HUDEP-2 (cell line): ENCODE measurements around the gene C1orf74.
"Not testable (repeated sequence)": the region's sequence is repeated elsewhere in the genome, so short reads cannot be mapped to it uniquely, and the experiment has no call there.

Source experiments
- DNase-seq, 76 experiments: peaks; one replicate each; lab custom pipeline; 2025; ENCODE audit not compliant: unreplicated experiment in 76 of 76; lab: John Stamatoyannopoulos, UW

C1orf74 gene

GRCh38 chr1:209805875-209806760 is 21.8 kb upstream of the C1orf74 start, which contains the start of gene IRF6:
IRF6 (minus strand) TSS chr1:209806142; CDS start chr1:209801413, 4,729 bp downstream.
- peak in 62 of 76 experiments; percentile 15 to 82 (median 64) for DNase-seq

DNA sequence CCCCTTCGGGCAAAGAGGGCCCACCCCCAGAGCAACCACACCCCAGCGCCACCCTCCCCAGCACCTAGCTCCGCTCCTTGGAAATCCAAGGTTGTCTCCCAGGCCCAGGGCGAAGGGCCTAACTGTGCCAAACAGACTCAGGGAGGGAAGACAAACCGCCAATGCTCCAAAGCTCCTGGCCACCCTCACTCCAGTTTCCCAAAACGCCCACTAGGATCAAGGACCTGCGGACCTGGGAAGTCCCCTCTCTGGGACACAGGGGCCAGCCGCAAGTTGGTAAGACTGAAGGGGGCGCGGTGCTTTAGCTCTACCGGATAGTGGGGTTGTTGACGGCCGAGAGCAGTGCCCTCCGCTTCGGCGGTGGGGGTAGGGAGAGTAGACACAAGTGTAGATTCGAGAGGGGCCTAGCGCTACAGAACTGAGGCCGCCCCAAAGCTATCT is 21.0 kb upstream of the C1orf74 start:
- DNase-seq = no peak

GRCh38 chr1:209803568-209803967 is 19.2 kb upstream of the C1orf74 start:
- no peak for DNase-seq

DNA sequence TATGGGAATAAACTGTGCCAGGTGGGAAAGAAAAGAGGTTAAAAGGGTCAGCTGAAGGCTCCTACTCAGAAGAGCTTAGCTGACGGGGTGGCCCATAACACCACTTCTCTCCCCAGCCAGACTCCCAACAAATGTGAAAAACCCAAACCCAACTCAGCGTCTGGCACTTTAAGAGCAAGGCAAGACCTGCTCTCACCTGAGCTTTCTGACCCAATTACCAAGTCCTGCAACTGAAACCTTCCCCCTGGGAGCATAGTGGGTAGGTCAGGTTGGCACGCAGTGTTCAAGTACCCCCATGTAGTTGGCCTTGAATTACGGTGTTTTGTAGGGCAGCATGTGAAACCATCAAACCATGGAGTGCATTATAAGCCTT is 18.4 kb upstream of the C1orf74 start:
- DNase-seq = no peak

- peak in 72 of 76 experiments; percentile 25 to 93 (median 71) for DNase-seq
These were observed 17.9 kb upstream of the C1orf74 start for GRCh38 chr1:209802117-209802779.

DNA sequence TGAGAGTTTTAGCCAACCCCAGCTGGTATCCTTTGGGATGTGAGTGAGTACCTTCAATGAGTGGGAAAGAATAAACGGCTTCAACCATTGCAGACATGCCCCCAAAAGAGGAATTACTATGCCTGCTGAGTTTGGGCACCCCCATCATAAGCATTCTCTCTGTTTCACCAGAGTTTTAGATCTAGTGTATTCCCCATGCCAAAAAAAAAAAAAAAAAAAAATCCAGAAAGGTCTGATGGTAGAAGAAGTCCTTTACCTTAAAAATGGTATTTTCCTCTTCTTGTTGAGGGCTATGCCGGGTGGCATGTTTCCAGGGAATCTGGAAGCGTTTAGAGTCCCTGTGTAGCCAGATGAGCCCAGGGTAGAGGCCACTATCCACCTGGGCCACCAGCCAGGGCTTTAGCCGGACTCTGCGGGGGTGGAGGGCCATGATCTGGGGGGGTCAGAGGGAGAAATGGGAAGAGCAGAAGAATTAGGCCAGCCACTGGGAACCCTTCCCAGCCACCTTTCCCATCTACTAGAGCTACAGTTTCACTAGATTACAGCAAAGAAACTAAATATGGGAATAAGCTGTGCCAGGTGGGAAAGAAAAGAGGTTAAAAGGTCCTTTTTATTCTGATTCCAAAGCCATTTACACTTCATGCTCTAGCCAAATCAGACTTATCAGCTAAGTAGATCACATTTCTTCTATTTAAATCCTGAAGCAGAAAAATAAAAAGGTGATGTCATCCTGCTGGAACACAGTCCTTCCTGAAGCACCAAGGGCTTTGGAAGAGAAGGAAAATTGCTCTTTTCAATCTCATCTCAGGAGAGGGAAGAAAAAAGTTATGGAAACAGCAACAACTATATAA is 16.9 kb upstream of the C1orf74 start:
- DNase-seq = no peak

DNA sequence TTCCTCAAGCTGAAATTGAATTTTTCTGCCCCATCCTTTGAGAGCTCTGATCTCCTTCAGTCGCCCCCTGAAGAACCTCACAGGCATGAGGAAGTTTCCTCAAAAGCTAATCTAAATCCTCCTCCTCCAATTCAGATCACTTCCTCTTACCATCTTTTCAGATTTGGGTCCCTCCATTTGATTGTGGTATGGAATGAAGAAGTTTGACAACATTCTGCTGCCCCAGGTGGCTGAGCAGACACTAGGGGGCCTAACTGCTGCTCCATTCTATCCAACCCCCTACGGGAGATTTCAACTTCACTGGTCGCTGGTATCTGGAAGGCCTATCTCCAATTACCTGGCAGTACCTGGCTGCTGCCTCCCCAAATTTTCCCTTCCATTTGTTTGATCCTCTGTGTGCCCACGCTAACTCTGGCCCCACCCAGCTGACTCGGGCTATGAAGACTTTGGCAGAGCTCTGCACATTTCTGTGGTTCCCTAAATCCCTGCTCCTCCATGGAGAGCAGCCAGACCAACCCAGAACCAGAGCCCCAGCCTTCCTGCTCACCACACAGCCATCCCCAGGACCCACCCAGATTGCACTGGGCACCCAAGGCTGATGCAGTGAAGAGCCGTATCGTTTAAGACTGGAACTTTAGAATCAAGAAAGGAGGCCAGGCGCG is 13.8 kb upstream of the C1orf74 start:
- peak in 2 of 76 experiments; percentile 9 to 14 for DNase-seq

GRCh38 chr1:209793711-209794110 is 9.4 kb upstream of the C1orf74 start:
- DNase-seq = not testable (repeated sequence)

DNA sequence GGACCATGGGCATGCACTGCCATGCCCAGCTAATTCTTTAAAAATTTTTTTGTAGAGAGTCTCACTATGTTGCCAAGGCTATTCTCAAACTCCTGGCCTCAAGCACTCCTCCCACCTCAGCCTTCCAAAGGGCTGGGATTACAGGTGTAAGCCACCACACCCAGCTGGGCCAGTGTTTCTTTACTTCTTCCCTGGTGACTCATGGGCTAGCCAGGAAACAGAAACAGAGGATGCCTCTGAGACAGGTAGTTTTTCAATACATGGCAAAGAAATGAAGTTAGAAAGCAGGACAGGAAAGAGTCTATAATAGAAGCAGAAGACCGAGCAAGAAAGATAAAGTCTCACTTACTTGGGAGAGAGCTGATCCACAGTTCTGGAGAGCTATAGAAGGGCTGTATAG is 7.6 kb upstream of the C1orf74 start:
- DNase-seq = no peak

DNA sequence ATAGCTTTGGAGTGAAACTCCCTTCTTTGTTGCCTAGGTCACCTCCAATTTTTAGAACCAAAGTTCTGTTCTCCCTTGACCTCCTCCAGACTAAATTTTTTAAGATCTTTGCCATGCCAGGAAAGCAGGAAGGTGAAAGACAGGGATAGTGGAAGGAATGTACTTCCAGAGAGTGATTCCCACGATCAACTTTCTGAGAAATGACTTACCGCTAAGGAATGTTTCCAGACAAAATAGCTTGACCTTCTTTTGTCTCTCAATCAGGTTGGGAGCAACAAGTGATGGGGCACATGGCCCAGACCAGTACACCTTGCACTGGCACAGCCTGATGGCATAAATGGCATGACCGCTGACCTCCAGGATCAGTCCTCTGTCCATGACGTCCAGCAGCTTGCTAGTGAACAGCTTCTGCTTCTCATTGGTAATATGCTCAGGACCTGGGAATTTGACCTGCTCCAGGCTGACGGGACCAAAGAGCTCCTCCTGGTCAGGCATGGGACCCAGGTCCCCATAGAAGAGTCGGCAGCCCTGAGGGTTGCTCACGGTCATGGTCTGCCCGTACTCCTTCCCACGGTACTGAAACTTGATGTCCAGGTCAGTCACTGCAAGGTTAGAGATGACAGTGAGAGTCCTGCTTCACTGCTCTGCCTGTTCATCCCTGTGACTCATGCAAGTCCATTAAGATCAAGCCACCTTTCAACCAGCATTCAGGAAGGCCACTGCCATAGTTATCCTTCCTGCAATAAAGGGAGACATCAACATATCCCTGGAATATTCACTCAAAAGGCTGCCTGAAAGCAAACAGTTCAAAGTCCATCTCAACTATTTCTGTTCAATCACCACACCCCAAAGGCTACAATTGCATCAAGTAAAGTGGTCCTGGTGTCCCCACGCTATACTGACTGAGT is 6.2 kb upstream of the C1orf74 start:
- DNase-seq = no peak

DNA sequence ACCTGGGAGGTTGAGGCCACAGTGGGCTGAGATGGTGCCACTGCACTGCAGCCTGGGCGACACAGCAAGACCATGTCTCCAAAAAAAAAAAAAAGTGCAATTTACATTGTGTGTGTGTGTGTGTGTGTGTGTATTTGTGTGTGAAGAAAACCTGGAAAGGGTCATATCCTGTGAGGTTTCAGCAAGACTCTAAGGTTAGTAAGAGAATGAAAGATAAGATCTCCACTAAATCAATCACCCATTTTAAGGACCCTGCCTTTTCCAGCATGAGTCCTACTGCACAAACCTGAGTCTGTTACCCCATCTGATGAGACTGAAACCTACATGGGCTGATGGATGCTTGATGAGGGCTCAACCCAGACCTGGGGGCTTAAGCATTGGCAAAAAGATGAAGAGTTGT is 4.9 kb upstream of the C1orf74 start:
- DNase-seq = no peak

DNA sequence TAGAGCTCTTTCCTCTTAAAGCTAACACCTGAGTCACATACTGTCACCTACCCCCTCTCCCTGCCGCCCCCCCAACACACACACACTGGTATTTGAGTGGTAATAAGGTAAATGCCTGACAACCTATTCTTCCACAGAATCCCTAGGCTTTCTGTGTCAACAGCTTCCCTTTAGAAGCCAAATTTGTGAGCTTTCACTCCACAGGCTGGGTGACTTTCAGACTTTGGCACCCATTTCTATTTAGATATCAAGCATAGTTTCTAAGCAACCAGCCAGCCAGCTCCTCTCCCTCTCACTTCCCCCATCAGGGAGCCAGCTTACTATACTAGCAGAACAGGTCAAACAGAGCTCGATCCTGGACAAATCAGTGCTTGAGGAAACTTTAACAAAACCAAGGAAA is 3.2 kb upstream of the C1orf74 start:
- no peak for DNase-seq

DNA sequence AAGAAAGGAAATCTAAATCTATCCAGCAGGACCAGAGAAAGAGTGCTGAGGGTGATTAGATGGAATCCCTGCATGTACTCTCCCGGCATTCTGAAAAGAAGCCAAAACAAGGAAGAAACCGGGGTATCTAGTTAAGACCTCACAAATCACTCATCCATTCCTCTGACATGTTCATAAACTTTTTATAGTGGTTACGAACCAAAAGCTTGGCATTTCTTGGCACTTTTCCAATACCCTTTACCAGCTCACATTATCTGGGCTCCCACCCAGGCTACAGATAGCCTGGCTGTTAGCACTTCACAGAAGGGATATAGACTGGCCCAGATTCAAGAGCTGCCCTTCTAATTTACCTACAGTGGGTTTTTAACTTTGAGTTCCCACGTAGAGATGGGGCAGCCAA is 1.8 kb upstream of the C1orf74 start:
- peak in 40 of 76 experiments; percentile 8 to 83 (median 44) for DNase-seq

DNA sequence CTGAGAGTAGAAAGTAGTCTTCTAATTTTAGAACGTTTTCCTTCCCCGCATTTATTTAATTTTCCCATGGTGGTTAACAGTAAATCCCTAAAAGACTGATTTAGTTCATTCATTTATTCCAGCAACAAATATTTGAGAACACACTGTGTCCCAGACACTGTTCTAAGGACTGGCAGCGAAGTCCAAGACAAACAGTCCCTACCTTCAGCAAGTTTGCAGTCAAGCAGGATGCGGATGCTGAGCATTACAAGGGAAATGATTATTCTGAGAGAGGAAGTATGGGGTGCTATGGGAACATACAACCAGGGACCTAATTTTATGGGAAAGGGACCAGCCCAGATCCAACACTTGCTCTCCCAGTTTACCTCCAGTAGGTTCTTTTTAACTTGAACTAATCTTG is 1.2 kb upstream of the C1orf74 start:
- DNase-seq = no peak

DNA sequence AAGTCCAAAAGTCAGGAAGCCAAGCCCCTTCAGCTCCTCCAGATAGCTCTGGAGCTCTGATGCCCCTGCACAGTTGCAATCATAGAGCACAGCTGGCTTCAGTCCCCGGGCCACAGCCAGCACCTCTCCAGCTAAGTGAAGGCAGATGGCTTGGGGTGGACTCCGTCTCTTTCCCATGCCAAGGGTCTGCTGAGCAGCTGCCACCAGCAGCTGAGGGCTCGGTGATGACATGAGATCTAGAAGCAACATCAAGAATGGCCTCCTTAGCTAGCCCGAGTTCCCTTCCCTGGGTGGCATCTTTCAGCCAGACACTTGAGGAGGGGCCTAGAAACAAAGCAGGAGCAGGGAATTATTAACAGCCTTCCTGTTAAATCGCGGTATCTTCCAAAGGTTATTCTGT is 973 bp downstream of the C1orf74 start:
- DNase-seq = no peak

DNA sequence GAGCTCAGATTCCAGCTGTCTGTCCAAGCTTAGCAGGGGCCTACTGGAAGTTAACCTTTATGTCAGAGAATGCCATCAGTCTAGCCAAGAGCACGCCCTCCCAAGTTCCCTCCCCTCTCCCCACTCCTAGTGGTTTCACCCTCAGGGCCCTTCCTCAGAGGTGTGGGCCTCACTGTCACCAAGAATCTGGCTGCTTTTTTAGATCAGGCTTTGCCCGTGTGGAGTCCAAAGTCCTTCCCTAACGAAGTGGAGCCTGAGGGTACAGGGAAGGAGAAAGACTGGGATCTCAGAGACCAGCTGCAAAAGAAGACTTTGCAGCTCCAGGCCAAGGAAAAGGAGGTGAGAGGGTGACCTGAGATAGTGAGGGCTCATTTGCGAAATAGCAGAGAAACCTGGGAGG is 4.1 kb downstream of the C1orf74 start:
- DNase-seq = no peak

DNA sequence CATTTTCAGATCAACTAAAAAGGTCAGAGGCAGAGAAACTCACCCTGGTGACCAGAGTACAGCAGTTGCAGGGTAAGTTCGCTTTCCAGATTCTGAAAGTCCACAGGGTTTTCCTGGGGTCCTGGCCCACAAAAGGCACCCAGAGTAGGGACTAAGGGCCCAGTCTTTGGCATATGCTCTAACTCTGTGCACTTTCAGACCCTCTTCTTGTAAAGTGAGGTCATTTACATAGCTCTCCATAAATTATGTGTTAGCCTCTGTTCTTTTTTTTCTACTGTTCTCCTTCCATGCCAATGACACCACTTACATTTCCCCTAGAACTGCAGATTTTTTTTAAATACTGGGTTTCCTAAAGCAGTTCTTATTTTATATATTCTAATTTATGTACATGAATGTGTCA is 6.3 kb downstream of the C1orf74 start:
- DNase-seq = no peak

DNA sequence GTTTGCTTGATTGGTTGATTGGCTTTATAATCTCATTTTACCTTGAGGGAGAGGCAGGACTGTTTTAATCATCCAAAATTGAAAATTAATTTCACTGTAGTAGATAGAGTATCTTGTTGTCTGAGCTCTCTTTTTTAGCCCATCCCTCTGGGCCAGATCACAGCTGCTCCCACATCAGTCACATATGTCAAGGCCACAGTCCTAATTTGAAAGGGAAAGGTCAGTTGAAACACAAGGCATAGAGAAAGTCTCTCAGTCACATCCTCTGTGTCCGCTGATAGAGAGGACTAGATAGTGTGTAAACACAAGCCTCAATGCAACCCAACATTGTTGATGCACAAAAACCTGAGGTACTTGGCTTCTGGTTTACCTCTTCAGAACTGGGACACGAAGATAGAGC is 6.8 kb downstream of the C1orf74 start:
- no peak for DNase-seq

DNA sequence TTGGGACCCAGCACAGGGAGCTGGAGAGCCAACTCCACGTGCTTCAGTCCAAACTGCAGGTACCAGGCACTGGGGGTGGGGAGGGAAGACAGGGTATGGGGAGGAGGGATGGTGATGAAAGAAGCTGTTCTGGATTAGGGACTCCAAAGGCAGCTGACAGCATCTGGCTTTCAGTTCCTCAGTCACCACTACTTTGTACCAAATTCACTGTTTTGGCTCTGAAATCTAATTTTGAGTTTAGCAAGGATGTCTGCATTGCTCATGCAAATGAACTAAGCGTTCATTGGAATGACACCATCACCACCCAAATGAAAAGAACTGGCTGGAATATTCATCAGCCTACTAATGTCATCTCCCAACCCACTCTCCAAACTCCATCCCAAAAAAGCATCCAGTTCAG is 8.7 kb downstream of the C1orf74 start:
- no peak for DNase-seq
